HFF-Myc (cell line): ENCODE measurements around the gene PPARG.

Source experiments
- DNase-seq: peaks from one replicate; pipeline ENCODE4 v3.0.0-alpha.2; 2011; ENCODE audit warnings: low read depth; ENCODE audit errors: extremely low read depth
- H3K4me3 ChIP-seq: replicated peaks from 2 replicates; pipeline ENCODE4 v1.5.1; 2011; ENCODE audit warnings: low read depth, mild to moderate bottlenecking, control low read depth, low read length
- CTCF ChIP-seq: IDR thresholded peaks from 2 replicates; pipeline ENCODE4 v1.5.1; 2012; ENCODE audit warnings: mild to moderate bottlenecking, low read depth, low read length, control low read depth; ENCODE audit errors: missing control alignments

Gene PPARG

GRCh38 chr3:12288182-12289129 lies at the start of gene PPARG:
PPARG (plus strand) TSS chr3:12289070; CDS start chr3:12379712, 90,642 bp downstream.
- no peak for DNase-seq
- no peak for TF ChIP-seq CTCF
- peak within 1 kb of the TSS; percentile 65 for H3K4me3 ChIP-seq

- DNase-seq: no peak
- H3K4me3 ChIP-seq: no peak overlapping the region
- TF ChIP-seq CTCF: no peak
Observed at GRCh38 chr3:12239301-12239700, 49.6 kb upstream of the PPARG start.

- DNase-seq: no peak
- no peak overlapping the region for H3K4me3 ChIP-seq
- TF ChIP-seq CTCF: no peak
Observed at GRCh38 chr3:12242772-12243171, 46.1 kb upstream of the PPARG start.

- no peak overlapping the region for H3K4me3 ChIP-seq
- TF ChIP-seq CTCF: no peak
- DNase-seq: no peak
Observed at GRCh38 chr3:12246497-12247163, 42.2 kb upstream of the PPARG start.

- H3K4me3 ChIP-seq: no peak overlapping the region
- DNase-seq: no peak
- TF ChIP-seq CTCF: no peak
Observed at GRCh38 chr3:12247411-12247810, 41.5 kb upstream of the PPARG start.

- no peak for DNase-seq
- no peak overlapping the region for H3K4me3 ChIP-seq
- no peak for TF ChIP-seq CTCF
Observed at GRCh38 chr3:12249519-12249918, 39.4 kb upstream of the PPARG start.
